HG03060 (cell line): ENCODE data around the gene RBM15B.
"Not testable (repeated sequence)": the region's sequence is repeated elsewhere in the genome, so short reads cannot be mapped to it uniquely, and the experiment has no call there.

Experiments
- ATAC-seq: cut with Tn5 transposase; IDR thresholded peaks from one replicate; pipeline ENCODE4 v1.9.1; 2021; ENCODE audit warnings: low read depth, moderate number of reproducible peaks; ENCODE audit not compliant: unreplicated experiment

RBM15B gene

GRCh38 chr3:51375571-51375970, 15.5 kb upstream of the RBM15B start:
- no peak for ATAC-seq

- no peak for ATAC-seq
Observed at GRCh38 chr3:51378065-51378464, 13.0 kb upstream of the RBM15B start.

GRCh38 chr3:51378726-51379125, 12.4 kb upstream of the RBM15B start:
- no peak for ATAC-seq

- no peak for ATAC-seq
Observed at GRCh38 chr3:51379301-51379700, 11.8 kb upstream of the RBM15B start.

GRCh38 chr3:51379746-51380455, 11.2 kb upstream of the RBM15B start:
- ATAC-seq: no peak

- no peak for ATAC-seq
Observed at GRCh38 chr3:51380601-51381332, 10.3 kb upstream of the RBM15B start.

GRCh38 chr3:51381333-51381705, 9.8 kb upstream of the RBM15B start:
- no peak for ATAC-seq

GRCh38 chr3:51382076-51382745, 8.9 kb upstream of the RBM15B start:
- ATAC-seq: no peak

GRCh38 chr3:51382947-51383578, 8.0 kb upstream of the RBM15B start:
- ATAC-seq: no peak

GRCh38 chr3:51384055-51384725, 6.9 kb upstream of the RBM15B start:
- no peak for ATAC-seq

GRCh38 chr3:51384726-51385473, 6.2 kb upstream of the RBM15B start, which contains the start of gene MANF:
Gene MANF, plus strand, starts transcription at chr3:51385291. Its CDS starts 52 bp downstream, at chr3:51385343.
- peak; percentile 75 for ATAC-seq

- no peak for ATAC-seq
Observed at GRCh38 chr3:51385621-51386091, 5.4 kb upstream of the RBM15B start.

GRCh38 chr3:51386159-51386851, 4.8 kb upstream of the RBM15B start:
- ATAC-seq: no peak

GRCh38 chr3:51386852-51387229, 4.2 kb upstream of the RBM15B start:
- ATAC-seq: no peak

- ATAC-seq: not testable (repeated sequence)
Observed at GRCh38 chr3:51387281-51387680, 3.8 kb upstream of the RBM15B start.

GRCh38 chr3:51388286-51389029, 2.6 kb upstream of the RBM15B start:
- ATAC-seq: no peak

GRCh38 chr3:51389423-51390183, 1.5 kb upstream of the RBM15B start:
- ATAC-seq: no peak
